A549 (cell line): ENCODE results near the gene LNX2. TPM values are rescaled to one million over a fixed set of nuclear protein-coding genes. Genes with fewer than 3 reads are reported as not detected.

ENCODE experiments used
- ATAC-seq, 2 experiments: fragments of 200-7000 bp in 1 of 2; fragments of >200 bp in 1 of 2; cut with Nextera tagmentation in 1 of 2; cut with Tn5 transposase in 1 of 2; 3 replicates each; pipeline versions ENCODE4 v1.8.0 to v1.9.1; 2018 to 2020; ENCODE audit warnings: mild to moderate bottlenecking in 1 of 2, moderate library complexity in 1 of 2
- CTCF ChIA-PET: fragments of 300-600 bp; sonication (Branson Sonifier 250); formaldehyde crosslinking; extraction: SDS; loops from one replicate; lab custom pipeline; 2021; ENCODE audit warnings: antibody characterized with exemption, inconsistent platforms; lab: Yijun Ruan, JAX
- POLR2A ChIA-PET: fragments of 350-600 bp; formaldehyde crosslinking; extraction: SDS; loops from one replicate; lab custom pipeline; 2021; ENCODE audit warnings: antibody characterized with exemption, inconsistent platforms; lab: Yijun Ruan, JAX
- DNase-seq, 2 experiments: peaks; one replicate each; pipeline versions ENCODE4 v3.0.0 to v3.0.0-alpha.2; 2011 to 2016; ENCODE audit warnings: low read depth in 1 of 2, low spot score in 1 of 2
- FAIRE-seq: peaks from 2 replicates; lab custom pipeline; 2011; peaks lifted over from hg19 to GRCh38; lab: Jason Lieb, UNC
- H3K27ac ChIP-seq, 2 experiments: fragments of >200 bp; sonication (Bioruptor Twin); formaldehyde crosslinking; 3 replicates each; pipeline ENCODE4 v1.5.1; 2016 to 2017
- H3K4me1 ChIP-seq: fragments of >200 bp; sonication (Bioruptor Twin); formaldehyde crosslinking; 3 replicates; pipeline ENCODE4 v1.6.1; 2016
- H3K4me2 ChIP-seq: fragments of >200 bp; sonication (Bioruptor Twin); formaldehyde crosslinking; 3 replicates; pipeline ENCODE4 v1.6.1; 2016
- H3K4me3 ChIP-seq: fragments of >200 bp; sonication (Bioruptor Twin); formaldehyde crosslinking; 3 replicates; pipeline ENCODE4 v1.5.1; 2016
- H3K9me3 ChIP-seq: fragments of >200 bp; sonication (Bioruptor Twin); formaldehyde crosslinking; 3 replicates; pipeline ENCODE4 v1.6.1; 2016
- BHLHE40 ChIP-seq: IDR thresholded peaks from 2 replicates; pipeline ENCODE4 v1.6.1; 2012; ENCODE audit warnings: low read depth, low read length, inconsistent platforms
- CBX8 ChIP-seq: fragments of 200-600 bp; sonication (generic); IDR thresholded peaks from 2 replicates; pipeline ENCODE4 v1.6.1; 2016
- CHD4 ChIP-seq: fragments of 200-600 bp; sonication (generic); IDR thresholded peaks from 2 replicates; pipeline ENCODE4 v1.6.1; 2016; ENCODE audit warnings: antibody characterized with exemption, mild to moderate bottlenecking, borderline replicate concordance
- EHF ChIP-seq: fragments of 250-450 bp; sonication (Bioruptor Pico); IDR thresholded peaks from 2 replicates; pipeline ENCODE4 v1.5.0; 2020; ENCODE audit warnings: mild to moderate bottlenecking
- EP300 ChIP-seq, 2 experiments: fragments of >200 bp; sonication (Bioruptor Twin); formaldehyde crosslinking; IDR thresholded peaks; 2 replicates in 1 of 2; 3 replicates in 1 of 2; pipeline ENCODE4 v1.6.1; 2016 to 2017
- FOSB ChIP-seq: fragments of 250-450 bp; sonication (Bioruptor Pico); IDR thresholded peaks from 2 replicates; pipeline ENCODE4 v1.5.0; 2020; ENCODE audit warnings: mild to moderate bottlenecking, moderate library complexity
- FOSL2 ChIP-seq, 2 experiments: fragments of 450-650 bp in 1 of 2; fragments of >200 bp in 1 of 2; sonication (Bioruptor Twin) in 1 of 2; formaldehyde crosslinking; IDR thresholded peaks; 2 replicates each; pipeline versions ENCODE4 v1.5.0 to v1.6.1; 2016 to 2020; ENCODE audit warnings: mild to moderate bottlenecking in 1 of 2, moderate library complexity in 1 of 2
- HDAC2 ChIP-seq: fragments of 200-600 bp; sonication (generic); IDR thresholded peaks from 2 replicates; pipeline ENCODE4 v1.6.1; 2016
- HOXB13 ChIP-seq: fragments of 250-450 bp; sonication (Bioruptor Pico); IDR thresholded peaks from 2 replicates; pipeline ENCODE4 v1.5.0; 2020; ENCODE audit warnings: low read depth, mild to moderate bottlenecking, moderate library complexity
- HOXB5 ChIP-seq: fragments of 250-450 bp; sonication (Bioruptor Pico); IDR thresholded peaks from 2 replicates; pipeline ENCODE4 v1.5.0; 2020; ENCODE audit warnings: mild to moderate bottlenecking, moderate library complexity
- JUNB ChIP-seq: fragments of >200 bp; sonication (Bioruptor Twin); formaldehyde crosslinking; IDR thresholded peaks from 2 replicates; pipeline ENCODE4 v1.6.1; 2016
- KDM1A ChIP-seq: fragments of 200-600 bp; sonication (generic); IDR thresholded peaks from 2 replicates; pipeline ENCODE4 v1.6.1; 2016; ENCODE audit warnings: low read depth, mild to moderate bottlenecking
- KDM5A ChIP-seq: fragments of 200-600 bp; sonication (generic); IDR thresholded peaks from 2 replicates; pipeline ENCODE4 v1.6.1; 2016; ENCODE audit warnings: antibody characterized with exemption, mild to moderate bottlenecking
- MAZ ChIP-seq: fragments of 150-350 bp; IDR thresholded peaks from 2 replicates; pipeline ENCODE4 v1.6.1; 2014; ENCODE audit warnings: antibody characterized with exemption, low read depth, low read length, borderline replicate concordance
- NR3C1 ChIP-seq: fragments of >200 bp; sonication (Bioruptor Twin); formaldehyde crosslinking; IDR thresholded peaks from 3 replicates; pipeline ENCODE4 v1.6.1; 2017
- PHF8 ChIP-seq: fragments of 200-600 bp; sonication (generic); IDR thresholded peaks from 2 replicates; pipeline ENCODE4 v1.6.1; 2016; ENCODE audit warnings: low read depth, mild to moderate bottlenecking, antibody characterized with exemption, moderate library complexity, borderline replicate concordance
- POLR2AphosphoS2 ChIP-seq: conservative IDR thresholded peaks from 2 replicates; pipeline ENCODE4 v1.6.1; 2012; ENCODE audit warnings: low read length, improper control_type of control experiment, inconsistent platforms
- RAD21 ChIP-seq, 2 experiments: fragments of >200 bp in 1 of 2; sonication (Bioruptor Twin) in 1 of 2; formaldehyde crosslinking in 1 of 2; IDR thresholded peaks in 1 of 2; conservative IDR thresholded peaks in 1 of 2; 2 replicates in 1 of 2; 3 replicates in 1 of 2; pipeline ENCODE4 v1.6.1; 2012 to 2018; ENCODE audit warnings: inconsistent platforms in 1 of 2
- RFX5 ChIP-seq: fragments of 450-650 bp; IDR thresholded peaks from 2 replicates; pipeline ENCODE4 v1.7.1; 2014; ENCODE audit warnings: antibody characterized with exemption, mild to moderate bottlenecking, moderate library complexity
- SREBF2 ChIP-seq: fragments of 450-650 bp; IDR thresholded peaks from 2 replicates; pipeline ENCODE4 v1.6.1; 2014; ENCODE audit warnings: mild to moderate bottlenecking, moderate library complexity
- ZFP36 ChIP-seq: fragments of 450-650 bp; IDR thresholded peaks from 2 replicates; pipeline ENCODE4 v1.6.1; 2014; ENCODE audit warnings: borderline replicate concordance; ENCODE audit not compliant: partially characterized antibody
- ZNF302 ChIP-seq: fragments of 250-450 bp; sonication (Bioruptor Pico); IDR thresholded peaks from 2 replicates; pipeline ENCODE4 v1.9.0; 2021; ENCODE audit warnings: inconsistent platforms, mild to moderate bottlenecking, moderate library complexity
- WGBS: methylation state at CpG from one replicate; pipeline ENCODE4 v1.1.6; 2017; ENCODE audit errors: missing lambda C conversion rate; 5-methylcytosine and 5-hydroxymethylcytosine counted together
- polyA plus RNA-seq, 4 experiments: library from polyadenylated mRNA; depleted of rRNA in 3 of 4; stranded (reverse); fragments of >200 nt; fragmentation: RNase III in 1 of 4; extraction: RNeasy Plus Mini Kit Qiagen cat#74134 plus additional on column Dnase treatment in 1 of 4; gene quantifications; 2 replicates in 3 of 4; 3 replicates in 1 of 4; pipeline ENCODE4 v1.2.3, GENCODE V29; 2011 to 2017
- TF ChIP-seq, protein P1 (sequence below): IDR thresholded peaks from 2 replicates; pipeline ENCODE4 v1.6.1; 2012
- TF ChIP-seq, protein P2 (sequence below): fragments of >200 bp; sonication (Bioruptor Twin); formaldehyde crosslinking; IDR thresholded peaks from 3 replicates; pipeline ENCODE4 v1.6.1; 2016
- TF ChIP-seq, protein P3 (sequence below): IDR thresholded peaks from 2 replicates; pipeline ENCODE4 v1.6.1; 2012; ENCODE audit warnings: low read depth, borderline replicate concordance
- TF ChIP-seq, protein P4 (sequence below): fragments of >200 bp; sonication (Bioruptor Twin); formaldehyde crosslinking; IDR thresholded peaks from 3 replicates; pipeline ENCODE4 v1.5.1; 2016
- TF ChIP-seq, protein P5 (sequence below): fragments of 250-450 bp; sonication (Bioruptor Pico); IDR thresholded peaks from 2 replicates; pipeline ENCODE4 v1.5.0; 2021; ENCODE audit warnings: mild to moderate bottlenecking, moderate library complexity, borderline replicate concordance

LNX2 gene
- polyA plus RNA-seq, 2 of the 4 experiments (the other 2 are of a cell fraction), result 3.3 to 6.3 TPM

DNA sequence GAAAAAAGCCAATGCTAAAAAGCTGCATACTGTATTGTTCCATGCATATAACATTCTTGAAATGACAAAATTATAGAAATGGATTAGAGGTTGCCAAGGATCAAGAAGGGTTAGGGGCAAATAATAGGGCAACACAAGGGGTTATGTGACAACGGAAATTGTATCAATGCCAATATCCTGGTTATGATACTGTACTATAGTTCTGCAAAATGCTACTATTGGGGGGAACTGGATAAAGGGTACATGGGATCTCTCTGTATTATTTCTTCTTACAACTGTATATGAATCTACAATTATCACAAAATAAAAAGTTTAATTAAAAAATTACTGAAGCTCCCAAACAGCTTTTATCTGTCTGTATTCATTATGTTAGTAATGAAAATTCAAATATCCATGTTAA, 31.9 kb downstream of the LNX2 start:
- TF ChIP-seq FOSB (CRISPR knock-in tag), result no peak
- TF ChIP-seq KDM1A, result no peak
- TF ChIP-seq JUNB, result no peak
- TF ChIP-seq KDM5A, result no peak
- no peak for TF ChIP-seq ZFP36
- TF ChIP-seq HOXB13 (CRISPR knock-in tag), result no peak
- ATAC-seq (no peak), FAIRE-seq (no peak), DNase-seq (no peak)
- ChIA-PET POLR2A (no interaction called here), CTCF (no interaction called here)
- no peaks in the 10 kb centered on the region for H3K4me1 ChIP-seq
- H3K4me2 ChIP-seq, result no peak overlapping the region
- WGBS, result 80% methylated on average over 1 of the region's 1 CpG
- no peak overlapping the region for H3K4me3 ChIP-seq
- no peaks in the 10 kb centered on the region for H3K9me3 ChIP-seq
- no peak overlapping the region for H3K27ac ChIP-seq

DNA sequence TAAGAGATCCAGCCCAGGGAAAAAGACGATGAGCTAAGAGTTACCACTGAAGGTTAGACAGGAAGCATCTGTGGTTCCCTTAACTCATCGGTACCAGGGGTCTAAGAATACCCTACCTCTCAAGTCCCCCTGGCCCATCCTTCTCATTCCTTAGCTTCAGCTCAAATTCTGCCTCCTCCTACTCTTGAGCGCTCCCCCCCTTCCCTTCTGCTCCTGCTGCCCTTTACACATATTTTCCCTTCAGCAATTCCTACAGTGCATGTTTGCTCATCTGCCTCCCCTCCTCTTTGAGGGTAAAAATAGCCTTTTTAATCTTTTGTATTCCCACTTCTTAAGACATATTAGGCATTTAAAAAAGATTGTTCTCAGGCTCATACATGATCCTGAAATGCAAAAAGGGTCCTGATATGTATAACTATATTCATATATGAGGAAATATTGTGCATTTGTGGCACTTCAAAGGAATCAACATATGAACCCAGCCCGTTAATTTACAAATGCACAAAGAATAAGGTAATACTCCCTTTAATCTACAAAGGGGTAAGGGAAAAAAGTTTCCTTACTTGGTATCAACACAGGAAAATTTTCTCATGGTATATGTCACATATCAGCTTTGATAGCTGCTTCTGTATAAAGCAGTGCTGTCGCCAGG, 33.1 kb downstream of the LNX2 start:
- ChIA-PET CTCF (interaction anchor here (0.8 kb wide), 1 partner anchor 64 kb away, joined by 4 read pairs; no protein-coding TSS in a partner anchor), POLR2A (no interaction called here)
- H3K9me3 ChIP-seq, result no peaks in the 10 kb centered on the region
- no peak for FAIRE-seq
- no peak for TF ChIP-seq EP300 (IDR thresholded peaks at IDR 0.05)
- no peak for TF ChIP-seq SREBF2
- no peak for TF ChIP-seq HDAC2
- TF ChIP-seq, protein P1, sequence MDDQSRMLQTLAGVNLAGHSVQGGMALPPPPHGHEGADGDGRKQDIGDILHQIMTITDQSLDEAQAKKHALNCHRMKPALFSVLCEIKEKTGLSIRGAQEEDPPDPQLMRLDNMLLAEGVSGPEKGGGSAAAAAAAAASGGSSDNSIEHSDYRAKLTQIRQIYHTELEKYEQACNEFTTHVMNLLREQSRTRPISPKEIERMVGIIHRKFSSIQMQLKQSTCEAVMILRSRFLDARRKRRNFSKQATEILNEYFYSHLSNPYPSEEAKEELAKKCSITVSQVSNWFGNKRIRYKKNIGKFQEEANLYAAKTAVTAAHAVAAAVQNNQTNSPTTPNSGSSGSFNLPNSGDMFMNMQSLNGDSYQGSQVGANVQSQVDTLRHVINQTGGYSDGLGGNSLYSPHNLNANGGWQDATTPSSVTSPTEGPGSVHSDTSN, result no peak
- no peak for TF ChIP-seq NR3C1
- no peak for TF ChIP-seq HOXB5 (CRISPR knock-in tag)
- no peak for TF ChIP-seq EHF (CRISPR knock-in tag)
- TF ChIP-seq, all 56 proteins: peak for 0
- WGBS, result 95% methylated on average over 5 of the region's 5 CpGs
- Histone ChIP-seq H3K27ac (no peak overlapping the region), H3K4me2 (no peak overlapping the region), H3K4me1 (no peaks in the 10 kb centered on the region), H3K4me3 (no peak overlapping the region)
- DNase-seq (no peak), ATAC-seq (no peak)

DNA sequence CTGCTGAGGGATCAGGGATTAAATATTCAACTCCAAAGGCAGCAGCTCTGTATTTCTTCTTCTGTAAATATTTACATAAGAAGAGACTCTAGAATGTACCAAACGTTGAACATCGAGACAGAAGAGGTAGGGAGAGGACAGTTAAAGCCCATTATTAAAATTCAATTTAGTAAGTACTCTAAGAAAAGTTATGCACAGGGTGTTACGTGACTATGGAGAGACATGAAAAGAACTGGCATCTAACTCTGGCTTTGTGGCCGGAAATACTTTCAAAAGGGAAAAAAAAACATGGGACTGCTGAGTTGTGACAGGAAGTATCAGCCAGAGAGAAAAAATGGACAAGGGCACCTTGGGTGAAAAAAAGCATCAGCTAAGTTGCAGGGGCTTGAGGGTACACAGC, 36.7 kb downstream of the LNX2 start:
- ChIA-PET POLR2A (no interaction called here), CTCF (no interaction called here)
- no peak for TF ChIP-seq RFX5
- TF ChIP-seq PHF8, result no peak
- TF ChIP-seq, protein P2, sequence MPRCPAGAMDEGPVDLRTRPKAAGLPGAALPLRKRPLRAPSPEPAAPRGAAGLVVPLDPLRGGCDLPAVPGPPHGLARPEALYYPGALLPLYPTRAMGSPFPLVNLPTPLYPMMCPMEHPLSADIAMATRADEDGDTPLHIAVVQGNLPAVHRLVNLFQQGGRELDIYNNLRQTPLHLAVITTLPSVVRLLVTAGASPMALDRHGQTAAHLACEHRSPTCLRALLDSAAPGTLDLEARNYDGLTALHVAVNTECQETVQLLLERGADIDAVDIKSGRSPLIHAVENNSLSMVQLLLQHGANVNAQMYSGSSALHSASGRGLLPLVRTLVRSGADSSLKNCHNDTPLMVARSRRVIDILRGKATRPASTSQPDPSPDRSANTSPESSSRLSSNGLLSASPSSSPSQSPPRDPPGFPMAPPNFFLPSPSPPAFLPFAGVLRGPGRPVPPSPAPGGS, result no peak
- TF ChIP-seq HOXB5 (CRISPR knock-in tag), result no peak
- TF ChIP-seq POLR2AphosphoS2, result no peak
- TF ChIP-seq, protein P3, sequence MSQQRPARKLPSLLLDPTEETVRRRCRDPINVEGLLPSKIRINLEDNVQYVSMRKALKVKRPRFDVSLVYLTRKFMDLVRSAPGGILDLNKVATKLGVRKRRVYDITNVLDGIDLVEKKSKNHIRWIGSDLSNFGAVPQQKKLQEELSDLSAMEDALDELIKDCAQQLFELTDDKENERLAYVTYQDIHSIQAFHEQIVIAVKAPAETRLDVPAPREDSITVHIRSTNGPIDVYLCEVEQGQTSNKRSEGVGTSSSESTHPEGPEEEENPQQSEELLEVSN, result no peak
- TF ChIP-seq EP300 (IDR thresholded peaks at IDR 0.05), result no peak
- no peak for TF ChIP-seq BHLHE40
- no peak for TF ChIP-seq ZNF302 (CRISPR knock-in tag)
- no peak for TF ChIP-seq RAD21 (conservative IDR thresholded peaks at IDR 0.05 in 1 of 2, IDR thresholded peaks at IDR 0.05 in 1 of 2)
- no peak for TF ChIP-seq MAZ
- TF ChIP-seq FOSB (CRISPR knock-in tag), result no peak
- TF ChIP-seq, protein P4, sequence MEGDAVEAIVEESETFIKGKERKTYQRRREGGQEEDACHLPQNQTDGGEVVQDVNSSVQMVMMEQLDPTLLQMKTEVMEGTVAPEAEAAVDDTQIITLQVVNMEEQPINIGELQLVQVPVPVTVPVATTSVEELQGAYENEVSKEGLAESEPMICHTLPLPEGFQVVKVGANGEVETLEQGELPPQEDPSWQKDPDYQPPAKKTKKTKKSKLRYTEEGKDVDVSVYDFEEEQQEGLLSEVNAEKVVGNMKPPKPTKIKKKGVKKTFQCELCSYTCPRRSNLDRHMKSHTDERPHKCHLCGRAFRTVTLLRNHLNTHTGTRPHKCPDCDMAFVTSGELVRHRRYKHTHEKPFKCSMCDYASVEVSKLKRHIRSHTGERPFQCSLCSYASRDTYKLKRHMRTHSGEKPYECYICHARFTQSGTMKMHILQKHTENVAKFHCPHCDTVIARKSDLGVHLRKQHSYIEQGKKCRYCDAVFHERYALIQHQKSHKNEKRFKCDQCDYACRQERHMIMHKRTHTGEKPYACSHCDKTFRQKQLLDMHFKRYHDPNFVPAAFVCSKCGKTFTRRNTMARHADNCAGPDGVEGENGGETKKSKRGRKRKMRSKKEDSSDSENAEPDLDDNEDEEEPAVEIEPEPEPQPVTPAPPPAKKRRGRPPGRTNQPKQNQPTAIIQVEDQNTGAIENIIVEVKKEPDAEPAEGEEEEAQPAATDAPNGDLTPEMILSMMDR, result no peak
- no peak for TF ChIP-seq FOSL2 (IDR thresholded peaks at IDR 0.05)
- TF ChIP-seq FOSL2 (CRISPR knock-in tag; IDR thresholded peaks at IDR 0.05), result no peak
- no peak for TF ChIP-seq KDM5A
- no peak for TF ChIP-seq CHD4
- TF ChIP-seq, protein P5, sequence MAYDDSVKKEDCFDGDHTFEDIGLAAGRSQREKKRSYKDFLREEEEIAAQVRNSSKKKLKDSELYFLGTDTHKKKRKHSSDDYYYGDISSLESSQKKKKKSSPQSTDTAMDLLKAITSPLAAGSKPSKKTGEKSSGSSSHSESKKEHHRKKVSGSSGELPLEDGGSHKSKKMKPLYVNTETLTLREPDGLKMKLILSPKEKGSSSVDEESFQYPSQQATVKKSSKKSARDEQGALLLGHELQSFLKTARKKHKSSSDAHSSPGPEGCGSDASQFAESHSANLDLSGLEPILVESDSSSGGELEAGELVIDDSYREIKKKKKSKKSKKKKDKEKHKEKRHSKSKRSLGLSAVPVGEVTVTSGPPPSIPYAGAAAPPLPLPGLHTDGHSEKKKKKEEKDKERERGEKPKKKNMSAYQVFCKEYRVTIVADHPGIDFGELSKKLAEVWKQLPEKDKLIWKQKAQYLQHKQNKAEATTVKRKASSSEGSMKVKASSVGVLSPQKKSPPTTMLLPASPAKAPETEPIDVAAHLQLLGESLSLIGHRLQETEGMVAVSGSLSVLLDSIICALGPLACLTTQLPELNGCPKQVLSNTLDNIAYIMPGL (CRISPR knock-in tag), result no peak
- no peak for TF ChIP-seq JUNB
- no peak for TF ChIP-seq CBX8
- no peaks in the 10 kb centered on the region for H3K9me3 ChIP-seq
- ATAC-seq (no peak), DNase-seq (no peak), FAIRE-seq (no peak)
- no peak overlapping the region for H3K4me3 ChIP-seq
- WGBS, result 46% methylated on average over 4 of the region's 4 CpGs
- no peak overlapping the region for H3K27ac ChIP-seq
- no peak overlapping the region for H3K4me2 ChIP-seq
- peaks cover 7% of the 10 kb centered on the region for H3K4me1 ChIP-seq
